ENCODE measurements around the gene ATXN7. TPM values are rescaled to one million over a fixed set of nuclear protein-coding genes. Genes with fewer than 3 reads are reported as not detected.
A peak's percentile ranks its signal among the peaks of the same experiment; 100 is the strongest.

Gene ATXN7
- total RNA-seq, 1 experiment from 2014 or later, result 27.5 TPM

- TF ChIP-seq, protein P1, sequence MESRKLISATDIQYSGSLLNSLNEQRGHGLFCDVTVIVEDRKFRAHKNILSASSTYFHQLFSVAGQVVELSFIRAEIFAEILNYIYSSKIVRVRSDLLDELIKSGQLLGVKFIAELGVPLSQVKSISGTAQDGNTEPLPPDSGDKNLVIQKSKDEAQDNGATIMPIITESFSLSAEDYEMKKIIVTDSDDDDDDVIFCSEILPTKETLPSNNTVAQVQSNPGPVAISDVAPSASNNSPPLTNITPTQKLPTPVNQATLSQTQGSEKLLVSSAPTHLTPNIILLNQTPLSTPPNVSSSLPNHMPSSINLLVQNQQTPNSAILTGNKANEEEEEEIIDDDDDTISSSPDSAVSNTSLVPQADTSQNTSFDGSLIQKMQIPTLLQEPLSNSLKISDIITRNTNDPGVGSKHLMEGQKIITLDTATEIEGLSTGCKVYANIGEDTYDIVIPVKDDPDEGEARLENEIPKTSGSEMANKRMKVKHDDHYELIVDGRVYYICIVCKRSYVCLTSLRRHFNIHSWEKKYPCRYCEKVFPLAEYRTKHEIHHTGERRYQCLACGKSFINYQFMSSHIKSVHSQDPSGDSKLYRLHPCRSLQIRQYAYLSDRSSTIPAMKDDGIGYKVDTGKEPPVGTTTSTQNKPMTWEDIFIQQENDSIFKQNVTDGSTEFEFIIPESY (IDR thresholded peaks at IDR 0.05; ENCODE audit: extremely low read depth, insufficient replicate concordance, low read length), result no peak
- TF ChIP-seq CBX3 (IDR thresholded peaks at IDR 0.05; ENCODE audit: low read depth) (peak; percentile 80; the same call in 1 of the 2 replicates), MAX (IDR thresholded peaks at IDR 0.05) (peak; percentile 45; the same call in 1 of the 2 replicates), YY1 (IDR thresholded peaks at IDR 0.05; ENCODE audit: extremely low read depth, insufficient replicate concordance, low read depth, low read length) (peak; percentile 45), FOSL1 (IDR thresholded peaks at IDR 0.05; ENCODE audit: low read depth) (no peak), ZFX (IDR thresholded peaks at IDR 0.05) (peak; percentile 98), RAD21 (IDR thresholded peaks at IDR 0.05; ENCODE audit: low read depth) (peak; percentile 27; the same call in 1 of the 2 replicates), JUND (IDR thresholded peaks at IDR 0.05) (no peak), ATF3 (IDR thresholded peaks at IDR 0.05) (no peak), SIN3A (IDR thresholded peaks at IDR 0.05; ENCODE audit: low read depth) (no peak), POLR2AphosphoS5 (IDR thresholded peaks at IDR 0.05; ENCODE audit: low read depth, low read length) (peak; percentile 83)
Measured at GRCh38 chr3:64023187-64023860, 159.7 kb downstream of the ATXN7 start, which contains the start of gene PSMD6 (continued).

- Histone ChIP-seq H3K9me2 (ENCODE audit: insufficient read depth) (no peaks in the 10 kb centered on the region), H3K4me1 (ENCODE audit: control insufficient read depth in 1 of 2, insufficient read depth in 2 of 2, low read length in 2 of 2) (peaks cover 5 to 13% of the 10 kb centered on the region in 2 experiments; a peak in 3 of 4 replicates), H3K9me3 (ENCODE audit: control insufficient read depth in 1 of 2, insufficient read depth in 1 of 2, low read depth in 1 of 2, low read length in 2 of 2) (no peaks in the 10 kb centered on the region), H3K4me3 (replicated peaks in 1 of 2; ENCODE audit: low read depth in 1 of 2, low read length in 2 of 2) (peak overlapping the region in 1 of 2 experiments; percentile 87; a peak in 2 of 4 replicates), H3K27ac (ENCODE audit: low read depth, low read length) (no peak overlapping the region), H3K79me2 (ENCODE audit: insufficient read depth, low read length) (peaks cover 45% of the 10 kb centered on the region), H3K36me3 (ENCODE audit: control insufficient read depth in 1 of 2, insufficient read depth in 2 of 2, low read length in 2 of 2) (peaks cover 8 to 19% of the 10 kb centered on the region in 2 experiments), H3K9ac (ENCODE audit: low read length) (no peak overlapping the region), H3K27me3 (ENCODE audit: insufficient read depth, low read length) (peaks cover 20% of the 10 kb centered on the region; the same call in 1 of the 2 replicates), H2AFZ (ENCODE audit: low read depth, low read length, poor library complexity, severe bottlenecking) (peak overlapping the region; percentile 51), H4K20me1 (ENCODE audit: insufficient read depth) (peaks cover 7% of the 10 kb centered on the region; the same call in 1 of the 2 replicates), H3K4me2 (ENCODE audit: low read length) (peak overlapping the region; percentile 95)
- intact Hi-C loops (cut with micrococcal nuclease), result no loop called here
- ChIA-PET RAD21 (ENCODE audit: low non-redundant PET in 1 of 2, low total read pairs in 2 of 2, uncharacterized antibody in 2 of 2, unreplicated experiment in 2 of 2) (no interaction called here), CTCF (interaction anchor here (1.5 to 1.7 kb wide), 2 partner anchors 13 to 461 kb away, joined by 3 to 9 read pairs; no protein-coding TSS in a partner anchor), POLR2A (no interaction called here)
- ATAC-seq (peak; percentile 10), DNase-seq (ENCODE audit: low read depth, low spot score) (no peak)
- BruUV-seq (replicated peaks), result no TSS peak
- TF ChIP-seq EZH2 (IDR thresholded peaks at IDR 0.05) (no peak), SIN3A (IDR thresholded peaks at IDR 0.05; ENCODE audit: low read depth) (no peak), TCF7L2 (IDR thresholded peaks at IDR 0.05; ENCODE audit: borderline replicate concordance, extremely low read depth, insufficient read depth, insufficient read length) (no peak), POLR2A (IDR thresholded peaks at IDR 0.05; ENCODE audit: borderline replicate concordance, extremely low read depth, insufficient read depth, insufficient read length) (no peak), RAD21 (IDR thresholded peaks at IDR 0.05; ENCODE audit: low read depth) (no peak), FOSL1 (IDR thresholded peaks at IDR 0.05; ENCODE audit: low read depth) (no peak), CBX3 (IDR thresholded peaks at IDR 0.05; ENCODE audit: low read depth) (no peak), JUND (IDR thresholded peaks at IDR 0.05) (no peak), EZH2phosphoT487 (IDR thresholded peaks at IDR 0.05; ENCODE audit: borderline replicate concordance) (no peak), ZNF274 (IDR thresholded peaks at IDR 0.05; ENCODE audit: low read depth, low read length) (no peak), ATF3 (IDR thresholded peaks at IDR 0.05) (no peak), CEBPB (IDR thresholded peaks at IDR 0.05; ENCODE audit: low read depth) (no peak), SP1 (IDR thresholded peaks at IDR 0.05; ENCODE audit: low read depth) (no peak), ELF1 (IDR thresholded peaks at IDR 0.05; ENCODE audit: borderline replicate concordance, low read depth) (no peak)
- TF ChIP-seq, protein P1 (IDR thresholded peaks at IDR 0.05; ENCODE audit: extremely low read depth, insufficient replicate concordance, low read length), result no peak
Measured at GRCh38 chr3:64023861-64024223, 160.2 kb downstream of the ATXN7 start.

All from HCT116 (cell line).